ENCODE measurements around the gene PDZD4.

PDZD4 gene

DNA sequence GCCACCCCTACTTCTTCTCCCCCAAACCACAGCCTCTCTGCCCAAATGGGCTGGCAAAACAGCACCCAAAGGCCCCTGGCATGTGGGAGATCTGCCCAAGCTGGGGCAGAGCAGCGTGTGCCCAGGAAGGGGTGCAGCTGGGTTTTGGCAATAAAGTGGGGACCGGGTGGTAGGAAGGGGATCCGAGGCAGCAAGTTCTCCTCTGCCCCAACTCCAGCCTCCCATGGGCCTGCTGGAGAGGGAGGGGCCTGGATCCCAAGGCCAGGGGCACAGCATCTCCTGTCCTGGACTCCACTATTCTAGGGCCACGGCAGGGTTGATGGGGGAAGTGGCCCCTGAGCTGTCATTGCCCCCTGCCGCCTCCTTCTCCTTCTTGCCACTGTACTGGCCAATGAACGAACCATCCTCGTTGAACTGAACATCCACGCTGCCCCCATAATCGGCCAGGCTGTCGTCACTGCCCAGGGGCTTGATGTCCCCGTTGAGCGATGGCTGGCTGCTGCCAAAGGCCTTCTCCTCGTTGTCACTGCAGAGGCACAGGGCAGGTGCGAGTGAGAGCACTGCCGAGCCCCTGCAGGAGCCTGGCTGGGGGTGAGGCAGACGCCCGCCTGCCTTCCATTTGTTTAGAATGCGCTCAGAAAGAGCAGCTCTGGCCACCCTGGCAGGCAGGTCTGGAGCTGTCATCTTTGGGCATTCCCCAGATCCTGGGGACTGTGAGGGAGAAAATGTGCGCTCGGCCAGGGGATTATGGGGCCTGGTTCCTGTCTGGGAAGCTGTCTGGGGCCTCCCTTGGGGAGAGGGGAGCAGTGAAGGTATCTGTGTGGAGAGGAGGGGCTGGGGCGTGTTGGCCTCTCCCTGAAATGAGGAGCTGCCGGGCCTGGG lies 32.3 kb upstream of the PDZD4 start:
- no peak for DNase-seq
- Histone ChIP-seq H2AFZ (ENCODE audit: low read length) (no peak overlapping the region), H3K27me3 (replicated peaks; ENCODE audit: insufficient read depth, low read length) (peaks cover 74% of the 10 kb centered on the region), H3F3A (ENCODE audit: insufficient read depth, low read length) (no peaks in the 10 kb centered on the region), H3K36me3 (replicated peaks; ENCODE audit: insufficient read depth, low read length) (no peaks in the 10 kb centered on the region), H3K9me3 (replicated peaks; ENCODE audit: insufficient read depth, low read length) (no peaks in the 10 kb centered on the region), H3K4me1 (ENCODE audit: low read length) (no peaks in the 10 kb centered on the region), H3K4me2 (ENCODE audit: low read depth, low read length) (no peak overlapping the region), H4K20me1 (ENCODE audit: insufficient read depth, low read length) (no peaks in the 10 kb centered on the region), H3K9ac (ENCODE audit: low read length) (no peak overlapping the region), H3K79me2 (ENCODE audit: low read length) (no peaks in the 10 kb centered on the region), H3K9me2 (replicated peaks; ENCODE audit: insufficient read depth, low read length) (no peaks in the 10 kb centered on the region), H3K27ac (ENCODE audit: low read length) (no peak overlapping the region), H3K4me3 (ENCODE audit: low read length) (no peak overlapping the region)
- no peak for TF ChIP-seq EZH2phosphoT487 (IDR thresholded peaks at IDR 0.05; ENCODE audit: low read length)
- no peak for TF ChIP-seq EZH2 (optimal IDR thresholded peaks at IDR 0.05; ENCODE audit: low read depth, low read length)
- TF ChIP-seq, protein P1, sequence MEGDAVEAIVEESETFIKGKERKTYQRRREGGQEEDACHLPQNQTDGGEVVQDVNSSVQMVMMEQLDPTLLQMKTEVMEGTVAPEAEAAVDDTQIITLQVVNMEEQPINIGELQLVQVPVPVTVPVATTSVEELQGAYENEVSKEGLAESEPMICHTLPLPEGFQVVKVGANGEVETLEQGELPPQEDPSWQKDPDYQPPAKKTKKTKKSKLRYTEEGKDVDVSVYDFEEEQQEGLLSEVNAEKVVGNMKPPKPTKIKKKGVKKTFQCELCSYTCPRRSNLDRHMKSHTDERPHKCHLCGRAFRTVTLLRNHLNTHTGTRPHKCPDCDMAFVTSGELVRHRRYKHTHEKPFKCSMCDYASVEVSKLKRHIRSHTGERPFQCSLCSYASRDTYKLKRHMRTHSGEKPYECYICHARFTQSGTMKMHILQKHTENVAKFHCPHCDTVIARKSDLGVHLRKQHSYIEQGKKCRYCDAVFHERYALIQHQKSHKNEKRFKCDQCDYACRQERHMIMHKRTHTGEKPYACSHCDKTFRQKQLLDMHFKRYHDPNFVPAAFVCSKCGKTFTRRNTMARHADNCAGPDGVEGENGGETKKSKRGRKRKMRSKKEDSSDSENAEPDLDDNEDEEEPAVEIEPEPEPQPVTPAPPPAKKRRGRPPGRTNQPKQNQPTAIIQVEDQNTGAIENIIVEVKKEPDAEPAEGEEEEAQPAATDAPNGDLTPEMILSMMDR (IDR thresholded peaks at IDR 0.05; ENCODE audit: low read length), result no peak

DNA sequence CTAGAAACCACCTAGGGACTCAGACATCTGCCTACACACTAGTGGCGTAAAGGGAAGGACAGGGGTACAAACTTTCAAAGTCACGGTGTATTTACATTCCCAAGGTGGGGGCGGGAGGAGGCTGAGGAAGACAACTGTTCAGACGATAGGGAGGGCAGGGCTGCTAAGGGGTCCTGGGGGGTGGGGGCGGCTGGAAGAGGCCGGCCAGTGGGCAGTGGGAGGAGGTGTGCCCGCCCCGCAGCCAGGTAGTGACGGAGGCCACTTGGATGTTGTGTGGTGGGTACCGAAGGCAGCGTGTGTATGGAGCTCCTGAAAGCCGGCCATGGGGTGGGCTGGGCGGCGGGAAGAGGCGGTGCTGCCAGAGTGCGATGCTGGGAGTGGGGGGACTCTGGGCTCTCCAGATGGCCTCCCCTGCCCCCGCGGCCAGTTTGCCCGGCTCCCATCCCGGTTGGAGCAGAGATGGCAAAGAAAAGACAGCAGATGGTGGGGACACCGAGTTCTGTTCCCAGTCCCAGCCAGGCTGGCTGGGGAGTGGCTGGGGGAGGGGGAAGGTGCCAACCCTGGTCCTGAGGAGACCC lies 31.5 kb upstream of the PDZD4 start:
- Histone ChIP-seq H3K9me2 (replicated peaks; ENCODE audit: insufficient read depth, low read length) (no peaks in the 10 kb centered on the region), H3K4me3 (ENCODE audit: low read length) (no peak overlapping the region), H3K9ac (ENCODE audit: low read length) (no peak overlapping the region), H3K27ac (ENCODE audit: low read length) (no peak overlapping the region), H3K36me3 (replicated peaks; ENCODE audit: insufficient read depth, low read length) (no peaks in the 10 kb centered on the region), H3K4me1 (ENCODE audit: low read length) (no peaks in the 10 kb centered on the region), H3K27me3 (replicated peaks; ENCODE audit: insufficient read depth, low read length) (peaks cover 67% of the 10 kb centered on the region), H3K4me2 (ENCODE audit: low read depth, low read length) (no peak overlapping the region), H3F3A (ENCODE audit: insufficient read depth, low read length) (no peaks in the 10 kb centered on the region), H2AFZ (ENCODE audit: low read length) (no peak overlapping the region), H4K20me1 (ENCODE audit: insufficient read depth, low read length) (no peaks in the 10 kb centered on the region), H3K79me2 (ENCODE audit: low read length) (no peaks in the 10 kb centered on the region), H3K9me3 (replicated peaks; ENCODE audit: insufficient read depth, low read length) (no peaks in the 10 kb centered on the region)
- DNase-seq, result no peak
- TF ChIP-seq, protein P1 (IDR thresholded peaks at IDR 0.05; ENCODE audit: low read length), result no peak
- TF ChIP-seq EZH2 (optimal IDR thresholded peaks at IDR 0.05; ENCODE audit: low read depth, low read length) (no peak), EZH2phosphoT487 (IDR thresholded peaks at IDR 0.05; ENCODE audit: low read length) (no peak)

DNA sequence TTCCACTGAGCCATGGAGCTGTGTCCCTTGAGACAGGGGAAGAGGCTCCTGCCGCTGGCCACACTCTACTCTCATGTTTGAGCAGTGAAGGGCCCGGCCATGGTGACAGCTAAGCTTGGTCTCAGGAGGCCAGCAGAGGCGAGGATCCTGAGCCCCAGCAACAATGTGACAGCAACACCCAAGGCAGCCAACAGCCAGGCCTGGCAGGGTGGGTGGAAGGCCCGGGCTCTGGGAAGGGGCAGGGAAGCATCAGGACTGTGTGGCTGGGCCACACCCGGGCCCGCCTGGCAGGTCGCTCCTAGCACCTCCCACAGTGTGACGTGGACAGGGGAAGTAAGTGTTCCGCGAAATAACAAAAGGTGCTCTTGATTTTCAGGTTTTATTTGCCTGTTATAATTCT lies 30.8 kb upstream of the PDZD4 start:
- no peak for DNase-seq
- TF ChIP-seq EZH2 (optimal IDR thresholded peaks at IDR 0.05; ENCODE audit: low read depth, low read length) (no peak), EZH2phosphoT487 (IDR thresholded peaks at IDR 0.05; ENCODE audit: low read length) (no peak)
- TF ChIP-seq, protein P1 (IDR thresholded peaks at IDR 0.05; ENCODE audit: low read length), result no peak
- H3K4me3 ChIP-seq (ENCODE audit: low read length), result no peak overlapping the region
- H3K27ac ChIP-seq (ENCODE audit: low read length), result no peak overlapping the region
- no peaks in the 10 kb centered on the region for H3F3A ChIP-seq (ENCODE audit: insufficient read depth, low read length)
- H3K9me3 ChIP-seq (replicated peaks; ENCODE audit: insufficient read depth, low read length), result no peaks in the 10 kb centered on the region
- no peaks in the 10 kb centered on the region for H3K36me3 ChIP-seq (replicated peaks; ENCODE audit: insufficient read depth, low read length)
- H4K20me1 ChIP-seq (ENCODE audit: insufficient read depth, low read length), result no peaks in the 10 kb centered on the region
- H3K27me3 ChIP-seq (replicated peaks; ENCODE audit: insufficient read depth, low read length), result peaks cover 66% of the 10 kb centered on the region
- H3K4me1 ChIP-seq (ENCODE audit: low read length), result no peaks in the 10 kb centered on the region
- H2AFZ ChIP-seq (ENCODE audit: low read length), result no peak overlapping the region
- H3K79me2 ChIP-seq (ENCODE audit: low read length), result no peaks in the 10 kb centered on the region
- H3K9ac ChIP-seq (ENCODE audit: low read length), result no peak overlapping the region
- H3K4me2 ChIP-seq (ENCODE audit: low read depth, low read length), result no peak overlapping the region
- H3K9me2 ChIP-seq (replicated peaks; ENCODE audit: insufficient read depth, low read length), result no peaks in the 10 kb centered on the region
